HCEC 1CT (cell line): ENCODE data around the gene TUG1.

Source experiments
- DNase-seq: peaks from one replicate; pipeline ENCODE4 v3.0.0-alpha.2; 2017

TUG1 gene

DNA sequence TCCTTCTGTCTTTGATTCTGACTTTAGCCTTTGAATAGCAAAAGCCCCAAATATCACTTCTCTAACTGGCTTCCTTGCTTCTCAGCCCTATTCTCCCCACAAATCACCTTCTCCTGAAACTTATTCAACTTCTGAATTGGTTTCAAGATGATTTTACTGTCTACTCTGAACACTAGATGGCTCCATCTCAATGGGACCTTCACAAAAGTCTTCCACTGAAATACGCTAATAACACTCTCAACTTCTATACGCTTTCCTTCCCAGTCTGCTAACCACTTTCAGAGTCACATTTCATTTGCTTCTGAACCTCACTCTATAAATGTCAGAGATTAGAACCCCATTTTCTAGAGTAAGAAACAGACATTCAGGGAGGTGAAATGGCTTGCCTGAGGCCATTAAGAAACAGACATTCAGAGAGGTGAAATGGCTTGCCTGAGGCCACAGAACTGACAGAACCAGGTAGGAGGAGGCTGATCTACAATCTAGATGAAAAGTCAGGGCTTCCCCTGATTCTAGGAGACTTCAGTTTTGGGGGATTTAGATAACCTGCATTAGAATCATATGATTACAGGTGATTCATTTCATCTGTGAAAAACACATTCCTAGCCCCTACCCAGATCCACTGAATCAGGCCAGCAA, 21.1 kb upstream of the TUG1 start:
- DNase-seq = peak; percentile 43

DNA sequence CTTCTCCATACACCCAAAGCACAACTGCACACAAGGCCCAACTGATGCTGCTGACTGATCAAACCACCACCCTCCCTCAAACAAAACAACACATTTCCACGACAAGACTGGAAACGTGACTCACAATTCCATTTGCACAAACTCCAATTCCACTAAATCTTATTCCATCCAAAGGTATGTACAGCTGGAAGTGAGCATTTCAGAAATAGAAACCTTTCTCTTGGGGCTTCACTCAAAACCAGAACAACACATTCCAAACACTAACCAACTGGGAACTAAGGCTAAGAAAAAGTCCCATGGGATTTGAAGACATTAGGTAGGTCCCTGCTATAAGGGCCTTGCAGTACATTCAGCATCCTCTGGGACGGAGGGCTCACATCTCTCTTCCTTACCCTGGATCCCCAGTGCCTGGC, 20.1 kb upstream of the TUG1 start:
- DNase-seq = no peak

DNA sequence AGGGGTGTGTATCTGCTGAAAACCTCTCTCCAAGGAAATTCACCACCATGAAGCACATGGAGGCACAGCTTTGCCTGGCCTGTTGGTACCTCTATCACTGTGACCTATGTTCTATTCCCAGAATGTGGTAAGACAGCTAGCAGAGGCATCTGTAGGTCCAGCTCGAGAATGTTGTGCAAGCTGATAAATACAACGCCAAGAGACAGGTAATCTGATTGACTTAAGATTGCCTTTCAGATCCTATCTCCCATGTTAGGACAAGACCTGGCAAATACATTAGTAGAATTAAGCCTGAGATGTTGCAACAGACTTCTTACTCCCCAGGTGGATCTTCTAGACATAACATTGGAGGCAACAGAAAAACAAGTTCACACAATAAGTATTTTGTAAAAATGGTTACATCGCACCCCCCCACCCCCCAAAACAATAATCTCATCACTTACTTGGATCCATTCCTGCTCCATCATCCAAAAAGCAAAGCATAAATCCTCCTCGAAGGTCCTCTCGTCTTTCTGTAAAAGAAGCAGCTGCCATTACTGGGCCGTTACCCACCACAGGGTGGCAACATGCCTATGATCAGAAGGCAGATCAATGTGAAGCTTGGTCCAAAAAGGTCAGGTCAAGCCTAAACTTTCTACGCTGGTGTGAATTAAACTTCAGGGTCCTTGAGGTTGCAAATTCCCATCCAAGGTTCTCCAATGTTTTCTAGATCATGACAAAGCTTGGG, 19.0 kb upstream of the TUG1 start:
- DNase-seq = no peak

DNA sequence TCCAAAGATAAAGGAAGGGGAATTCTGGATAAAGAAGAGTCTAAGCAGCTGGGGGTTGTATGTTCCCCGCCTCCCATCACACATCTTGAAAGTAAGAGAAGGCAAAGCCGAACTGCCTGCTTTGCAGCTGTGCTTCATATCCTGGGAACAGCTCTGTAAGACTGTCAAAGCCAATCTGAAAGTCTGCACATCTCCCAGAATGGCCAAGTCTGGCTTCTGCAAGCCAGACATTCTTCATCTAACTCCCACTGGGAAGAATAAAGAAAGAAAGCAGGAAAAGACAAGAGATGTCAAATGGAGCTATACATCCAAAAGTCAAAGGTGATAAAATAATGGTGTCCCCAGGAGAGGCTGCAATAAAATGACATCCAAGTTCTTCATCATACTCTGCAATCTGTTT, 15.9 kb upstream of the TUG1 start:
- DNase-seq = no peak

DNA sequence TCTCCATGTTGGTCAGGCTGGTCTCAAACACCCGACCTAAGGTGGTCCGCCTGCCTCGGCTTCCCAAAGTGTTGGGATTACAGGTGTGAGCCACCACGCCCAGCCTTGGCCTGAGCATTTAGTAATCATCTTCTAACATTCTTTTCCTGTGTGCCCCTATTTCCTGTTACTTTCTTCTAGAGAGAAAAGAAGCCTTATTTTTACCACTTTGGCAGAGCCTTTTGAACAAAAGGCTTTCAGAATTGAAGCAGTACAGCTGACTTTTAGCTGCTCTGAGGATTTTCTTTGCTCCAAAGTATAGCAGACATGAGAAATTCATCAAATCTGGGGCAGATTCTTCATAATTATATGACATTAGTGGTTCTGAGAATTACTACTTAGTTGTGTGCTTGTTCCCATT, 13.9 kb upstream of the TUG1 start:
- no peak for DNase-seq

DNA sequence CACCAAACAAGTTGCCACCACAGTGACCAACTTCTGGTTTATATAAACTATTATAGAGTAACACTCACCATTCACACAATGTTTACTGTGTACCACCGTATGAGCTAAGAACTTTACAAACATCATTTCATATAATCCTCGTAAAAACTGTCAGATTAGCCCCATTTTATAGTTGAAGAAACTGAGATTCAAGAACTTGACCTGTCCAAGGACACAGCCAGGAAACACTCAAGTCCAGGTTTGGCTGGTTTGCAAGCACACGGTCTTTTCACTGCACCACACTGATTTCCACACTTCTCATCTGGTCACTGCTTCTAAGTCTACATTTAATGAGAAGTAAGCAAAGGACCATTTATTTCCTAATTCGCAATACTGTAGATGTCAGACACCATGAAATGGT, 4.2 kb upstream of the TUG1 start:
- DNase-seq = no peak

DNA sequence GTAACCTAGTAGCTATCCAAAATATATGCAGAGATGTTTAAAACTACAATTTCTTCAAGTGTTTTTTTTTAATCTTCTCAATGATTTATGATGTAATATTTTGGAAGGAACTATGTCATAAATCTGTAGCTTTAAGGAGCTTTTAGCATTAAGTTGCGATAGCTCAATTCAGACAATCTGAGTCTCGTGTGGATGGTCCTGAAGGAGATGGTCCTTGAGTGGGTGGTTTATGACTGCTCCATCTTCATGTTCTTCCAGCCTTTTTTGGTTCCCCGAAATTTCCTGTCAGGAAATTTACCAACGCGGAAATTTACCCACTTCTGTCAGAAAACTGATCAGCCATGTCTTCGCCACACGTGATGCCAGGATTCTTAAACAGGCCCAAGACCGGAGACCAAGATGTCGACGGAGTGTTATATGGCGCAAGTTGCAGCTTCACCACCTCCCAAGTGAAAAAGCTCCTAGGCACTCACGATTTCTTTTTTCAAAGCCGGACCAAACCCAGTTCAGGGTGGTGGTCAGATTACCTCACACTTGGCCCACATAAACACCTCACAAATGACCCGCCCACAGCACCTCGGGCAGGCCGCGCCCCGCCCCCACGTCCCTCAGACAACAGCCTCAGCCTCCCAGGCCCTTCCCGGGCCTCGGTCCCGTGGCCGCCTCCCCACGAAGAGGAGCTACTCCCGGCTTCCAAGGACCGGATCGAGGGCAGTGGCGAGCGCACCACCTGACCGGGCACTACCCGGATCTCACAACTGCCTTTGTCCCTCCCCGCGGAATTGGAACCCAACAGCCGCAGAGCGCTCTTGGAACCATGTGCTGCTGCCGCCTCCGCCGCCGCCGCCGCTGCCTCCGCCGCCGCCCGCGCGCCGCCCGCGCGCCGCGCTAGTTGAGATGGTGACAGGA, 796 bp upstream of the TUG1 start, which contains the start of gene MORC2:
MORC2 (minus strand) TSS at position 760 of the 909 bp plus-strand sequence. CDS start 885 bp downstream, outside the sequence.
- no peak for DNase-seq

DNA sequence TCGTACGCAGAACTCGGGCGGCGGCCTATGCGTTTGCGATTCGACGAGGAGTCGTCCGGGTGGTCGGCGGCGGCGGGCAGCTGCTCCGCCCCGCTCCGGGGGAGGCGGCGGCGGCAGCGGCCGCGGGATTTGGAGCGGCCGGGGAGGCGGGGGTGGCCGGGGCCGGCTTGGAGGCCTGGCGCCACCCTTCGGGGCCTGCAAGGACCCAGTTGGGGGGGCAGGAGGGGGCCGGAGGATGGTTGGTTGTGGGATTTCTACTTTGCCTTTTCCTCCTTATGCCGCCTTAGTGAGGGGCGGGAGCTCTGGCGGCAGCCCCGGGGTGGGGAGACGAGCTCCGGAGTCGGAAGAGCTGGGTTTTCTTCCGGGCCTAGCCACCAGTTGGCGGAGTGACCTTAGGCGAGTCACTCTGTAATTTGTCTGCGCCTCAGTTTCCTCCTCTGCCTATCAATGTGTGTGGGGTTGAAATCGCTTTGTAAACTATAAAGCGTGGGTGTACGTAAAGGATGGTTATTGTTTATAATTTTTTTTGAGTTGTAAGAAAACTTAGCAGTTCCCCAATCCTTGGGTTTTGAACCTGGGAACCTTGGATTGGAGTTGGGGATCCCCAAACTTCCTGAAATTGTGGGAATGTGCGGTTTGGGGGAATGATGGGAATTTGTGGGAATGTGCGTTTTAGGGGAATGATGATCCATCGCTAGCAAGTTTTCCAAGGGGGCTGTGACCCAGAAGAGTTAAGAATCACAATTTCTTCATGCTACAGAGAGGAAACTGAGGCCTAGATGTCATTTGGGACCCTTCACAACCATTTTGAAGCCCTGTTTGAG, 679 bp downstream of the TUG1 start:
- peak; percentile 38 for DNase-seq

DNA sequence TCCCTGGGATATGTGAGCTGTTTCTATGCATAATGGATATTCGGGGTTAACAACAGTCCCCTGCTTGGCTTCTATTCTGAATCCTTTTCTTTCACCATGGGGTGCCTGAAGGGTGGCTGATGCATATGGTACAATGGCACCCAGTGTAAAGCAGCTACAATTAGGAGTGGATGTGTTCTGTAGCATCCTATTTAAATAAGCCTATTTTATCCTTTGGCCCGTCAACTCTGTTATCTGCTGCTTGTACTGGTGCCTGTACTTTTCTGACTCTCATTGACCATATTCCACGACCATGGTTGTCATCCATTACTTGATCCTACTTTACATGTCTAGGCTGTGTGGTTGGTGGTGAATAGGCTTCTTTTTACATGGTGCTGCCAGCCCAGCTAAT, 1.3 kb downstream of the TUG1 start:
- DNase-seq = no peak

DNA sequence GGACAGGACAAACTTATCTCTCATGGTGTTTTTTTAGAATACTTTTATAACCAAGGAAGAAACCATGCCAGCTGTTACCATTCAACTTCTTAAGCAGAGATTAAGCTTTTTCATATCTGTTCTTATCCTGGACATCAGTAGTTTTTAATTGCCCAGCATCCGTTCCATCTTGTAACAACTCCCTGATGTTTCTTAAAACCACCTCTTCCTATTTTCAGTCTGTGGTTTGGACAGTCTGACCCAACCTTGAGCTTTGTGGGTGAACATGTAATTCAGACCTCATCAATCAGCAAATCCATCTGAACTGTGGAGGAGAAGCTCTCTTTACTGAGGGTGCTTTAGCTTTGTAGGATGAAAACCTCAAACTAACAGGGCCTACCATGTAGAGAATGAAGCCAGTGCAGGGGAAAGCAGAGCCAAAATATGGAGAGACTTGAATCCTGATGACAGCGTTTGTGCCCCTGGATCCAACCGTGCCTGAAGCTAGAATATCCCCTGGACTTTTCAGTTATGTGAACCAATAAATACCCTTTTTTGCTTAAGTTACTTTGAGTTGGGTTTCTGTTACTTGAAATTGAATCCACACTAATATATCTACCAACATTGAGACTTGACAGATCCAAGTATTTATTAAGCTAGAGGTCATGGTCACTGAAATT, 9.4 kb downstream of the TUG1 start:
- no peak for DNase-seq

DNA sequence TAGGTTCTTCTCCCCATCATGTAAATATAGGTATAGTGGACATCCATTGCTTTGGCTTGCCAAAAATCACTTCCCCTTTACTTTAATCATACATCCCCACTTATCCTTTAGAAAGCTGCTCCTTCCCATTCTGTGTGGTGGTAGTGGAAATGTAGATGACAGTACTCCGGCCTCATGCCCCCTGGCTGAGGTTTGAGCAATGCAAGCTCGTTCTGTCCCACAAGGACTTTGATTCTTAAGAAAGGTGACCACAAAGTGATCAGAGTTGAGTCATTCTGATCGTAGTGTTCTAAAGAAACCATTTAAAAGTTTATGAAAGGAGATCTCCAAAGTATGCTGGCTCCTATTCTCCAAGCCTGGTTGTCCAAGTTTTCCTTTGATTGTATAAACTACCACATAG, 10.9 kb downstream of the TUG1 start:
- no peak for DNase-seq

DNA sequence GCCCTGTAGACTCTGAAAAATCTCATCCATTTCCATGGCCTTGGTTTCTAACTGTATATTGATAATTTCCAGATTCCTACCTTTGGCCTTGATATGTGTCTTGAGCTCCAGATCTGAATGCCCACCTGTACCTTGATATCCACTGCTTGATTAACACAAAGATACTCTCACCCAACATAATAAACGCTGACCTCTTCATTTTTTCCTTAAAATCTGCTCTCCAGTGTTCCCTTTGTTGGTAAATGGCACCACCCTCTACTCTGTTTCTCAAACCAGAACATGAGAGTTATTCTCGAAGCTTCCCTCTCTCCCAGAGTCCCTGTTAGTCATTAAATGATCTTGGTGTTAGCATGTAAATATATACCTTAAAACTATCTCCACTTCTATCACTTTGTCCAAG, 13.4 kb downstream of the TUG1 start:
- DNase-seq = no peak

DNA sequence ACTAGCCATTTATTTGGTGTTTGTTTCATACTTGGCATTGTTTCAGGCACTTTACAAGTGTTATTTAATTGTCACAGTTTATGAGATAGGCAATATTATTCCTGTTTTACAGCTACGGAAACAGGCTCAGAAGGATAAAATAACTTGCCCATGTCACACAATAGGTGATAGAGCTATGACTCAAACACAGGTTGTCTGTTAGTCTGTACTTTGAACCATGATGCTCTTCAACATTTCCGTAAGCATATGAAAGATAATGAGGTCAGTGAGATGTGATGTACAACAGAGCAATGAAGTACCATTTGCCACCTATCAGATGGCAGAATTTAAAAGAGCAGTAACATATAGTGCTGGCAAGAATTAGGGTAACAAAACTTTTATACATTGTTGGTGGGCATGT, 15.3 kb downstream of the TUG1 start:
- no peak for DNase-seq

DNA sequence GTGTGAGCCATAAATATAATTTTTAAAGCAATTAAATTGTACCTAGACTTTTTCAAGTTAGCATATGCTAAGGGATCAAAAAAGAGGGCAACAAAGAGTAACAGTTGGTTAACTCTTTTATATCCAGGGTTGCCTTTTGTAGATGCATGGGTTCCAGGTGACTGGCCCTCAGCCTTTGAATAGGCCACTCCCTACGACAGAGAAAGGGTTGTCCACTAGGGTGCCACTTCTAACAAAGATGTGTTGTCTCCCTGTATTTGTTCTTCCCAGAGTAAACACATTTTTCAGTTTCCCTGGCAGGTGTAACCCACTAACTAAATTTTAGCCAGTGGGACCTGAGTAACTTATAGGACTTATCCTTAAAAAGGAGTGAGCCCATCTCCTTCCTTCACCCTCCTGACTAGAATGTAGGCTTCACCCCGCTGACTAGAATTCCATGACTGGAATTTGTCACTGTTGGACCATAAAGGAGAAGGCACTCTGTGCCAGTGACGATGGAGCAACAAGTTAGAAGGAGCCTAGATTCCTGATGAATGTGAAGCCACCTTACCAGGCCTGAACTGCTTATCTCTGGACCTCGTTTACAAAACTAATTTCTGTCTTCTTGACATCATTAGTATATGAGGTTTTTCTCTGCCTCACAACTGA, 16.6 kb downstream of the TUG1 start:
- no peak for DNase-seq

DNA sequence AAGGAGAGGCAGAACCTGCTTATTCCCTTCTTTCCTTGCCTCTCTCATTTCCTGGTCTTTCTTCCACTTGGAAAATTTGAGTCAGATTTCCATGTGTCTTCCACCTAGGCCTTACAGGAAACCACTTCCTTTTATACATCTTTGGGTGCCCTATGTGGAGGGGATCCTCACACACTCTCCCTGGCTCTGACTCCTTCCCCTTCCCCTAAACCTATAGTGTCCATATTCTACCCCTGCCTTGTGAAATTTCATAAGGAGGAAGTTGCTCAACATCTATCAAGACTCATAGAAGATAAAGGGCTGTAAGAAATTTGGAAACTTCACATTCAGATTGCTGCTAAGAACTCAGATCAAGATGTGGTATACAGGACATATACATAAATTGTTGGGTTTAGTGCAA, 20.4 kb downstream of the TUG1 start:
- no peak for DNase-seq

DNA sequence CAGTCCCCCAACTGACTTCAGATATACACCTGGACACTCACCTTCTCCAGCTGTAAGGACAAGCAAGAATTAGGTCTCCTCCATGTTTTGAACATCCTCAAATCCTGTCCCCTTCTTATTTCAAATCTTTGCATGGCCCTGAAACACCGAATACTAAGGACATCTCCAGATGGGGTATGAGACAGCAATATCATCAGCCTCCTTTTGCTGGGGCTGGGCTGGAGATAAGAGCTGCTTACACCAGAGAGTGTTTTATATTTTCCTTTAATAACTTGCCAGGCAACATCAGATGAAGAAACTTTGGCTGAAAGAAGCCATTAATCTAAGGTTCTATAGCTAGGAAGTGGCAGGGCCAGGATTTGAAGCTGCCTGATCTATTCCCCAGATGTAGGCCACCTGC, 21.6 kb downstream of the TUG1 start:
- DNase-seq = no peak

DNA sequence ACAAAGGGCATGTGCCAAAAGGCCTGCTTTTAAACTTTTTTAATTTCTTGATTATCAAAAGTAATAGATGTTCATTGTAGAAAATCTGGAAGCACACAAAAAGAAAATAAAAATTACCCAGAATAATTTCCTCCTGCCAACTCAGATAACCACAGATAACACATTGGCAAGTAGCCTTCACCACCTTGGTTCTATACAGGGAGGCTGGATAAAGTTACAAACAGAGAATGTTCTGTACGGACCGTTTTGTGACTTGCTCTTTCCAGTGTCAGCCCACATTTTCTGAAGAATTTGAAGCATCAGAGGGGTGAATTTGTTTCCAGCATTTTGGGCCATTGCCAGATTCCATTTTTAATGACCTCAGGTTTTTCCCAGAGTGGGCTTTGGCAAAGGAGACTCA, 23.5 kb downstream of the TUG1 start:
- DNase-seq = no peak

DNA sequence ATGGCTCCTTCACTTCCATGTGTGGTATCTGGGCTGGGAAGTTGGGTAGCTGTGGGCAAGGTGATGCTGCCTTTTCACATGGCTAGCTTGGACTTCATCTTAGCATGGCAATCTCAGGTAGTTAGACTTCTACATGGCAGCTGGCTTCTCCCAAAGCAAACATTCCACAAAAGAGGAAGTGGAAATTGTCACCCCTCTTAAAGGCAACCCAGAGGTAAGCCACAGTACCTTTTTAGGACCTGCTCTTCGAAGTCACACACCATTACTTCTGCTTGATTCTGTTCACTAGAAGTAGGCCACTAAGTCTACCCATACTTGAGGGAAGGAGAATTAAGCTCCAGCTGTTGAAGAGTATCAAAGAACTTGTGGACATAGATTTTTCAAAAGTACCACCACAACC, 25.9 kb downstream of the TUG1 start:
- no peak for DNase-seq

DNA sequence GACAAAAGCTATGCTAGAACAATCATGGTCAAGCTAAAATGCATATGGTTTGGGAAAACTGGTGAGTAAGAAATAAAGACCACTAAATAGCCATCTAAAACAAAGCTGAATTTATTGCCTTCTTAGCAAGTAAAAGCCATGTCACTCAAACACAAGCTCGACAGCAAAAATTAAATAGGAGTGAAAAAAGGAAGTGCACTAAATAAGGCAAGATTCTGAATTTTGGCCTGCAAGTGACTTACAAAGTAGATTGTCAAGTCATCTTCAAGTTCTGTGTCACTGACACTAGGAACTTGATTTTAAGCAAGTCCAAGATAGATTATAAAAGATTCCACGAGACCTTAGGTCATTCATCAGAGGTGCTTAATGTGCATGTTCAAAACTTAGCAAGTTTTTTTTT, 27.4 kb downstream of the TUG1 start:
- DNase-seq = no peak

DNA sequence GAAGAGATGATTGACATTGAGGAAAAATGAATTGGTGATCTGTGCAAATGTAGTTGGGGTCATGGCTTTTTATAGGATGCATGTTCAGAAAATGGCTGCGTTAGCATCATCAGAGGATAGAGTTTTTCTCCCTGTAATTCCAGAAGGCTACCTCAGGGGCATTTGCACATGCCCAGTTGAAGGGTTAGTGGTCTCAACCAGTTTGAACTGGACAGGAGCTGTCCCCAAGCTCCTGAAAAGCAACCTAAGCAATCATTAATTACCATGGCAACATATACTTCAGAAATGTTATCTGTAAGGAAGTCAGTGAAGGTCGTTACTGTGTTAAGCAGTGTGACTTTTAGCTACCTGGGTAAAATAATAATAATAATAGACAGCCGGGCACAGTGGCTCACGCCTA, 29.3 kb downstream of the TUG1 start:
- DNase-seq = no peak

DNA sequence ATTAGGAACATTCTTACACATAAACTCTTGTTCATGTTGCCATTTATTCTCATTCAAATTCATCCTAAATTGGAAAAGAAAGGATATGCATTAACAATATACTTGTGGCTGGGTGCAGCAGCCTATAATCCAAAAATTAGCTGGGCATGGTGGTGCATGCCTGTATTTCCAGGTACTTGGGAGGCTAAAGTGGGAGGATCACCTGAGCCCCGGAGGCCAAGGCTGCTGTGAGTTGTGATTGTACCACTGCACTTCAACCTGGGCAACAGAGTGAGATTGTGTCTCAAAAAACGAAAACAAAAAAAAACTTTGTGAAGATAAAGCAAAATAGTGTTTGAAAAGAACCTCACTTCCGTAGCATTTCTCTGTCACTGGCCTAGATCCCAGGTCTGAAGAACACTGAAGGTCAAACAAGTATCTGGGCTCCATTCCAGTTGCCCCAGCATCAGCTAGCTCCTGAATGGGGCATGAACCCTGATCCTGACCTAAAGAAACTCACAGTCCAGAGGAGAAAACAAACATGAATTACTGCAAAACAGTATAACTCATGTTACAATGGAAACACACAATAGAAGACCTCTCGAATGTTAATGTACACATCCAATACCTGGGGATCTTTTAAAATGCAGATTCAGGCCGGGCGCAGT, 32.2 kb downstream of the TUG1 start:
- no peak for DNase-seq
